LNCaP clone FGC (cell line): ENCODE data around the gene NECAB2.
"Not testable (repeated sequence)": the region's sequence is repeated elsewhere in the genome, so short reads cannot be mapped to it uniquely, and the experiment has no call there.

Source experiments
- DNase-seq: peaks from one replicate; pipeline ENCODE4 v3.0.0-alpha.2; 2011; ENCODE audit warnings: low read depth
- H3K4me3 ChIP-seq: 2 replicates; pipeline ENCODE4 v1.5.1; 2011; ENCODE audit warnings: mild to moderate bottlenecking, low read depth, low read length, control low read depth
- TF ChIP-seq, protein P1 (sequence below): IDR thresholded peaks from 2 replicates; pipeline ENCODE4 v1.5.1; 2012; ENCODE audit warnings: mild to moderate bottlenecking; ENCODE audit not compliant: control insufficient read depth, insufficient read depth; ENCODE audit errors: extremely low read depth

Gene NECAB2

DNA sequence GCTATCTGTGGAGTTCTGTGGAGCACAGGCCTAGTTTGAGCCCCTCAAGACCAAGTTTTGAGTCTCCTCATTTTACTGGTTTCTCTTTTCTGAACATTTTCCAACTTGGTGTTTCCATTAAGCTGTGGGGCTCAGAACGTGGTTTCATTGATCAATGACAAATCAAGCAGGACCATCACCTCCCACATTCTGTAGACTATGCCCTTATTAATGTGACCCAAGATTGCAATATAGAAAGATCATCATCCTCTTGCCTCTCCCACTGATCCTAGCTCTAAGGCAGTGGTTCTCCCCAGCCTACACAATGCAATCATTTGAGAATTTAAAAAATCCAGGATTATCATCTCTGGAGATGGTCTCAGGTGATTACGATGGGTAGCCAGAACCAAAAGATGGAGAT is 30.8 kb upstream of the NECAB2 start:
- no peak for DNase-seq
- TF ChIP-seq, protein P1, sequence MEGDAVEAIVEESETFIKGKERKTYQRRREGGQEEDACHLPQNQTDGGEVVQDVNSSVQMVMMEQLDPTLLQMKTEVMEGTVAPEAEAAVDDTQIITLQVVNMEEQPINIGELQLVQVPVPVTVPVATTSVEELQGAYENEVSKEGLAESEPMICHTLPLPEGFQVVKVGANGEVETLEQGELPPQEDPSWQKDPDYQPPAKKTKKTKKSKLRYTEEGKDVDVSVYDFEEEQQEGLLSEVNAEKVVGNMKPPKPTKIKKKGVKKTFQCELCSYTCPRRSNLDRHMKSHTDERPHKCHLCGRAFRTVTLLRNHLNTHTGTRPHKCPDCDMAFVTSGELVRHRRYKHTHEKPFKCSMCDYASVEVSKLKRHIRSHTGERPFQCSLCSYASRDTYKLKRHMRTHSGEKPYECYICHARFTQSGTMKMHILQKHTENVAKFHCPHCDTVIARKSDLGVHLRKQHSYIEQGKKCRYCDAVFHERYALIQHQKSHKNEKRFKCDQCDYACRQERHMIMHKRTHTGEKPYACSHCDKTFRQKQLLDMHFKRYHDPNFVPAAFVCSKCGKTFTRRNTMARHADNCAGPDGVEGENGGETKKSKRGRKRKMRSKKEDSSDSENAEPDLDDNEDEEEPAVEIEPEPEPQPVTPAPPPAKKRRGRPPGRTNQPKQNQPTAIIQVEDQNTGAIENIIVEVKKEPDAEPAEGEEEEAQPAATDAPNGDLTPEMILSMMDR: no peak
- no peak overlapping the region for H3K4me3 ChIP-seq

DNA sequence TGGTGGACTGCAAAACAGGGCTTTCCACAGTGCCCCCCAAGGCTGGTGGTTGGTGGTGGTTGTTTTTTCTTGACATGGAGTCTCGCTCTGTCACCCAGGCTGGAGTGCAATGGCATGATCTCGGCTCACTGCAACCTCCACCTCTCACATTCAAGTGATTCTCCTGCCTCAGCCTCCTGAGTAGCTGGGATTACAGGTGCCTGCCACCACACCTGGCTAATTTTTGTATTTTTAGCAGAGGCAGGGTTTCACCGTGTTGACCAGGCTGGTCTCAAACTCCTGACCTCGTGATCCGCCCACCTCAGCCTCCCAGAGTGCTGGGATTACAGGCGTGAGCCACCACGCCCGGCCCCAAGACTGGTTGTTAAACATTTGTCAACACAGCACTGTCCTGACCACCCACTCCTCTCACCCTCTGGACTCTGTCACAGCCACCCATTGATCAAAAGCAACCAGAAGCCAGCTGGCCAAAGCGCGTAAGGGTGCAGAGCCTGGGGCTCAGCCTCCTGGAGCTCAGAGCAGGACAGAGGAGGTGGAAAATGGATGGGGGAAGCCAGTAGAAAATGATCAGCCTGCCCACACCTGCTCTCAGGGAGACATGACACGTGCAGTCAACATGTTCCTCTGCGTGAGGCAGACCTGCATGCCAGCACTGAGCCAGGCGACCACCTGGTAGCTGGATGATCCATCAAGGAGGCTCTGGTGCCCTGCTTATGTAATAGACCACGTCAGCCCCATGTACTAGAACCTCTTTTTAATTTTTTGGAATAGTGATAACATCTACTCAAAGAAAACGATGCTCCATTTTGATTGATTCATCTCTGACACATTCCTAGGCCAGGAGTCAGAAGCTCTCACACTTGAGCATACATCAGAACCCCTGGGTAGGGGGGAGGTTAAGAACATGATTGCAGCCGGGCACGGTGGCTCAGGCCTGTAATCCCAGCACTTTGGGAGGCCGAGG is 29.8 kb upstream of the NECAB2 start:
- TF ChIP-seq, protein P1: no peak
- no peak for DNase-seq
- no peak overlapping the region for H3K4me3 ChIP-seq

DNA sequence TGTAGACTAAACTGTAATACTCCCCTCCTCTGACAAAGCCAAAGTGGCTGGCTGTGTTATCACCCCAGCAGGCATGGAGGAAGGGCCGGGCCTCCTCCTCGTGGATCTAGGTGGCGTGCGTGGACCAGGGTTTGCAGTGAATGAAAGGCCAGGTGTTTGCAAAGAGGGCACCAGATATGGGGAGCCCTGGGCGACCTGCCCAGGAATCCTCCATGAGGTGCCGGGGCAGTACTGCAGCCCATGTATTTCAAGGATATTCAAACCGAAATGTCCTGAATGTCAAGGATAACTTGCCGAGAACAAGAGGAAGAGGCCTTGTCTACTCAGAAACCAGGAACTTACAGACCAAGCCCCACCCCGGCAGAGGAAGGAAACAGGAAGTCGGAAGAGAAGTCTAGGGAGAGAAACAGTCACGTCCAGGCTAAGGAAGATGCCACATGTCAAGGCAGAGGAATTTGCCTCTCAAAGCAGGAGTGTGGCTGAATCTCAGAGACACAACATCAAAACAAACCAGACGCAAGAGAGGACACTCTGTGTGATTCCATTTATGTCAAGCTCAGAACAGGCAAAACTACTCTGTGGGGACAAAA is 28.7 kb upstream of the NECAB2 start:
- H3K4me3 ChIP-seq: no peak overlapping the region
- no peak for DNase-seq

DNA sequence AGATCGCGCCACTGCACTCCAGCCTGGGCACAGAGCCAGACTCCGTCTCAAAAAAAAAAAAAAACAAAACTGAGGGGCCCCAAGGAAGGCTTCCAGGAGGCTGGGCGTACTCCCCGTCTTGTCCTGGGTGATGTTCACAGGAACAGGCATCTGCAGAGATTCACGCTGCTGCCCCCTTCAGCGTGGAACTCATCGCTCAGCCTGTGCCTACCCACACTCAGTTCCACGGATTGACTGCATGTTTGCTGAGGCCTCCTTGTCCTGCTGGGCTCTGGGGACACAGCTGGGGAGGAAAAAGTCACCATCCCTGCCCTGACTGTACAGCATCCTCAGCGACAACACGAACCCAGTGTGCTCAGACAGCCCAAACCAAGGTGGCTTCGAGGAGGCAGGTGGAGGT is 27.9 kb upstream of the NECAB2 start:
- H3K4me3 ChIP-seq: no peak overlapping the region
- DNase-seq: no peak
- TF ChIP-seq, protein P1: no peak

More for the DNA sequence above, 28.7 kb upstream of the NECAB2 start:
- TF ChIP-seq, protein P1: no peak

DNA sequence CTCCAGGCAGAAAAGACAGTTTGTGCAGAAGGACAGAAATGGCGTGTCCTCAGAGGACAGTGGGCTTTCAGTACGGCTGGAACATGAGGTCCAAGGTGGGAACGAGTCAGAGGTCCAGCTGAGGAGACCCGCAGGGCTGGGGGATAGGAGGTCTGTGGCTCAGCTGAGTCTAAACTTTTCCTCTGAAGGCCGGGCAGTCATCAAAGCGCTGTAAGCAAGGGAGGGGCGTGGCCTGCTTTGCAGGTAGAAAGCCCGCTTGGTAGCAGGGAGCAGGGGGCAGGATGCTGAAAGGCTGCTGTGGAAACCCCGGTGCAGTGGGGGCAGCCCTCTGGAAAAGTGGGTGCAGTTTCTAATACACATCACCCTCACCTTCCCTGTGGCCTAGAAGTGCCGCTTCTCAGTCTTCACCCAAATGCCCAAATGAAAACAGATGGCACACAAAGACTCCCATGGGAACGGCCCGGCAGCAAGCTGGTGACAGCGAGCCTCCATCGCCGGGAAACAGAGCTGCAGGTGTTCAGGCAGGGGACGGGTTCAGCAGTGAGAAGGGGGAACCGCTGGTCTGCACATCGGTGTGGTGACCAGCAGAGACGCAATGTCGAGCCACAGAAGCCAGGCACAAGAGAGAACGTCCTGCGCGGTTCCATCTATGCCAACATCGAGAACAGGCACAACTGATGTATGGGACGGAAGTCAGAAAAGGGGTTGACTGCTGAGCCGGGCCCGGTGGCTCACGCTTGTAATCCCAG is 27.2 kb upstream of the NECAB2 start:
- DNase-seq: no peak
- TF ChIP-seq, protein P1: no peak

DNA sequence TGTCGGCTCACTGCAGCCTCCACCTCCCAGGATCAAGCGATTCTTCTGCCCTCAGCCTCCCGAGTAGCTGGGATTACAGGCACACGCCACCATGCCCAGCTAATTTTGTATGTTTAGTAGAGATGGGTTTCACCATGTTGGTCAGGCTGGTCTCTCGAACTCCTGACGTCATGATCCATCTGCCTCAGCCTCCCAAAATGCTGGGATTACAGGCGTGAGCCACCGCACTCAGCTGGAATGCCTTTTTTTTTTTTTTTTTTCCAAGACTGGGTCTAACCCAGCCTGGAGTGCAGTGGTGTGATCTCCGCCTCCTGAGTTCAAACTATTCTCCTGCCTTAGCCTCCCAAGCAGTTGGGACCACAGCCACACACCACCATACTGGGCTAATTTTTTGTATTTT is 26.5 kb upstream of the NECAB2 start:
- H3K4me3 ChIP-seq, DNase-seq: not testable (repeated sequence)

More for the DNA sequence above, 27.2 kb upstream of the NECAB2 start:
- H3K4me3 ChIP-seq: no peak overlapping the region

DNA sequence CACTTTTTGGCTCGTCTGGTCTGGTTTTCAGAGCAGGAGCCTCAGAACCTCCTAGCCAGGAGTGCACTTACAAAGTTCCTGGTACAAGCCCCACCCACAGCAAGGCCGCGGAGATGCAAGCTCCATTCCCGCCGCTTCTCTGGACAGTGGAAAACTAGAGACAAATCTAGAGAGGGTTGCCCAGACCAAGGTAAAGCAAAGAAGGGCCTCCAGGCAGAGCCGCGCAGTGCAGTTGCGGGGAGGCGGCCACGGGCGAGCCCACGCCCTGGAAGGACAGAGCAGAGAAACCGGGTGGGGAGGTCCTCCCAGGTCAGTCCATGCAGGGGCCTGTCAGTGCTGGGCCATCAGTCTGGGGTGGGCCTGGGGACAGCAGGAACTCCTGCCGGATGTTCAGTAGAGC is 26.0 kb upstream of the NECAB2 start:
- DNase-seq: no peak
- no peak overlapping the region for H3K4me3 ChIP-seq
- TF ChIP-seq, protein P1: no peak
